ENCODE data around the gene AXIN1.
"Not testable (repeated sequence)": the region's sequence is repeated elsewhere in the genome, so short reads cannot be mapped to it uniquely, and the experiment has no call there.

AXIN1 gene

GRCh38 chr16:260326-260725 lies 92.2 kb downstream of the AXIN1 start:
- no peak for DNase-seq (ENCODE audit: extremely low spot score)
- POLR2A ChIA-PET: no interaction called here

GRCh38 chr16:259814-260253 lies 92.7 kb downstream of the AXIN1 start:
- no peak for DNase-seq (ENCODE audit: extremely low spot score)
- ChIA-PET CTCF (no interaction called here), POLR2A (no interaction called here)
- no peak for TF ChIP-seq CTCF (IDR thresholded peaks at IDR 0.05; ENCODE audit: control extremely low read depth, extremely low read depth, low read depth, missing control alignments)

More at GRCh38 chr16:260326-260725, 92.2 kb downstream of the AXIN1 start:
- CTCF ChIA-PET: no interaction called here
- TF ChIP-seq CTCF (IDR thresholded peaks at IDR 0.05; ENCODE audit: control extremely low read depth, extremely low read depth, low read depth, missing control alignments): no peak

GRCh38 chr16:259226-259625 lies 93.3 kb downstream of the AXIN1 start:
- CTCF ChIA-PET: no interaction called here
- POLR2A ChIA-PET: no interaction called here
- TF ChIP-seq CTCF (IDR thresholded peaks at IDR 0.05; ENCODE audit: control extremely low read depth, extremely low read depth, low read depth, missing control alignments): no peak
- no peak for DNase-seq (ENCODE audit: extremely low spot score)

- POLR2A ChIA-PET; DNase-seq (ENCODE audit: extremely low spot score); CTCF ChIA-PET: not testable (repeated sequence)
These were observed 94.4 kb downstream of the AXIN1 start for GRCh38 chr16:258091-258490.

- TF ChIP-seq CTCF (IDR thresholded peaks at IDR 0.05; ENCODE audit: control extremely low read depth, extremely low read depth, low read depth, missing control alignments): no peak
- CTCF ChIA-PET: no interaction called here
- DNase-seq (ENCODE audit: extremely low spot score): no peak
- POLR2A ChIA-PET: no interaction called here
These were observed 97.3 kb downstream of the AXIN1 start for GRCh38 chr16:255183-255582.

GRCh38 chr16:254461-254860 lies 98.1 kb downstream of the AXIN1 start:
- ChIA-PET CTCF (no interaction called here), POLR2A (no interaction called here)
- no peak for DNase-seq (ENCODE audit: extremely low spot score)
- no peak for TF ChIP-seq CTCF (IDR thresholded peaks at IDR 0.05; ENCODE audit: control extremely low read depth, extremely low read depth, low read depth, missing control alignments)

- CTCF ChIA-PET: interaction anchor here (1.3 kb wide), 1 partner anchor 10 kb away, joined by 3 read pairs; no protein-coding TSS in a partner anchor
- POLR2A ChIA-PET: no interaction called here
- no peak for TF ChIP-seq CTCF (IDR thresholded peaks at IDR 0.05; ENCODE audit: control extremely low read depth, extremely low read depth, low read depth, missing control alignments)
- DNase-seq (ENCODE audit: extremely low spot score): no peak
These were observed 98.7 kb downstream of the AXIN1 start for GRCh38 chr16:253833-254232.

Measured in GM10248 (cell line).